ENCODE results near the gene GEMIN5.
A peak's percentile ranks its signal among the peaks of the same experiment; 100 is the strongest.

GEMIN5 gene

DNA sequence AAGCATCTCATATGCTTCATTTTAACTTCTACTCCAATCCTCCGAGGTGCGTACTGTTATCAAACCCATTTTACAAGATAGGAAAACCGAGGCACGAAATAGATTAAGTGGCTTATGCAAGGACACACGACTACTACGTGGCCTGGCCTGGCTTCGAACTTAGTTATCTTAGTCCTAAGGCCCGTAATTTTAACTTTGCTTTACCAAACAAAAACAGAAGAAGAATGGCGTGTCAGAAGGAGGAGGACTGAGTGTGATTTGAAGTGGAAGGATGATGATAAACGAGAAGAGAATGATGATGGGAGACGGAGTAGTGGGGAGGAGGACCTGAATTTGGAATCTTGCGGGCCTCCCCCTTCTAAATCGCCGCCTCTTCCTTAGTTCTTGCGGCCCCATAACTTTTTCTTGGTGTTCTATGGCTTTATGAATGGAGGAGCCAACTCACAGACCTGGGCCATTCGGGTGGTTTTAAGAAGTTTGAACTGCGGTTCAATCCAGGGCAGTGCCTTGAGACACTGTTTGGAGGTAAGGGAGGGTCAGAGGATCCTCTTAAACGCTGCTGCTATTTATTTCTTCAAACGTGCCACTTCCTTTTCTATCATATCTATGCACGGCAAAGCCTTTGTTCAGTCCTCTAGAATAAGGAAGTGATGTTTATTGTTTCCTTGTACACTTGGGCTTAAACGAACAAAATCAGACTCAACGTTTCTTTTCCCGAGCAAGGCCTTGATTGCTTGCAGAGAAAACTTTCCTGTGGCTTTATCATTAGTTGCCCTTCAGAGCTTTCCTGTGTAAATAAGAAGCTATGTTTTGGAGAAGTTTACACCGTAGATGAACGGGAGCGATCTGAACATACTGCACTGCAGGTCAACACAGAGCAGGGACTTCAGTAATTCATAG lies 78.8 kb downstream of the GEMIN5 start:
- H3K9me3 Mint-ChIP-seq, result no peaks in the 10 kb centered on the region
- peak overlapping the region; percentile 98 for H3K27ac Mint-ChIP-seq
- ATAC-seq (replicated peaks) (peak; percentile 24 to 25), DNase-seq (no peak)
- H3K36me3 Mint-ChIP-seq, result peaks cover 16 to 21% of the 10 kb centered on the region in 2 donors
- H3K4me3 Mint-ChIP-seq, result peak overlapping the region; percentile 94 to 97
- H3K27me3 Mint-ChIP-seq, result no peaks in the 10 kb centered on the region
- peaks cover 30 to 53% of the 10 kb centered on the region in 2 donors for H3K4me1 Mint-ChIP-seq

GRCh38 chr5:154858297-154858971 lies 79.6 kb downstream of the GEMIN5 start, which contains the start of gene CNOT8:
TSS of gene CNOT8 (plus strand) at chr5:154858627. CDS start at chr5:154863279, 4,652 bp downstream.
- DNase-seq (peak; percentile 98), ATAC-seq (replicated peaks) (peak; percentile 85 to 87)
- Mint-ChIP-seq H3K36me3 (peaks cover 21 to 27% of the 10 kb centered on the region in 2 donors), H3K27me3 (no peaks in the 10 kb centered on the region), H3K4me1 (peaks cover 29 to 49% of the 10 kb centered on the region in 2 donors), H3K4me3 (peak within 1 kb of the TSS; percentile 94 to 97), H3K9me3 (no peaks in the 10 kb centered on the region), H3K27ac (peak within 1 kb of the TSS; percentile 98)

GRCh38 chr5:154857530-154858296 lies 80.3 kb downstream of the GEMIN5 start:
- Mint-ChIP-seq H3K4me1 (peaks cover 23 to 42% of the 10 kb centered on the region in 2 donors), H3K36me3 (peaks cover 15 to 21% of the 10 kb centered on the region in 2 donors), H3K27ac (peak overlapping the region; percentile 98), H3K9me3 (no peaks in the 10 kb centered on the region), H3K4me3 (peak overlapping the region; percentile 94 to 97), H3K27me3 (no peaks in the 10 kb centered on the region)
- peak; percentile 81 for DNase-seq
- ATAC-seq (replicated peaks), result peak; percentile 64 to 70

DNA sequence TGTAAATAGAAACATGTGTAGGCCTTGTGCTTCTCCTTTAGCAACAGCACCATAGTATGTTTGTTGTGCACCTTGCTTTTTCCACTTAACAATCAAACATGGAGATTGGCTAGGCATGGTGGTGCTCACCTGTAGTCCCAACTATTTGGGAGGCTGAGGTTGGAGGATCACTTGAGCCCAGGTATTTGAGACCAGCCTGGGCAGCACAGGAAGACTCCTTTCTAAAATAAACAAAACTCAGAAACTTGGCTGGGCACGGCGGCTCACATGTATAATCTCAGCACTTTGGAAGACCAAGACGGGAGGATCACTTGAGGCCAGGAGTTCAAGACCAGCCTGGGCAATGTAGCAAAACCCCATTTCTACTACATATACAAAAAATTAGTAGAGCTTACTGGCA lies 86.7 kb downstream of the GEMIN5 start:
- Mint-ChIP-seq H3K4me3 (no peak overlapping the region), H3K27me3 (no peaks in the 10 kb centered on the region), H3K9me3 (no peaks in the 10 kb centered on the region), H3K4me1 (peaks cover 8 to 18% of the 10 kb centered on the region in 2 donors), H3K27ac (no peak overlapping the region), H3K36me3 (peaks cover 6 to 11% of the 10 kb centered on the region in 2 donors)
- DNase-seq, result no peak
- ATAC-seq (replicated peaks), result no peak

DNA sequence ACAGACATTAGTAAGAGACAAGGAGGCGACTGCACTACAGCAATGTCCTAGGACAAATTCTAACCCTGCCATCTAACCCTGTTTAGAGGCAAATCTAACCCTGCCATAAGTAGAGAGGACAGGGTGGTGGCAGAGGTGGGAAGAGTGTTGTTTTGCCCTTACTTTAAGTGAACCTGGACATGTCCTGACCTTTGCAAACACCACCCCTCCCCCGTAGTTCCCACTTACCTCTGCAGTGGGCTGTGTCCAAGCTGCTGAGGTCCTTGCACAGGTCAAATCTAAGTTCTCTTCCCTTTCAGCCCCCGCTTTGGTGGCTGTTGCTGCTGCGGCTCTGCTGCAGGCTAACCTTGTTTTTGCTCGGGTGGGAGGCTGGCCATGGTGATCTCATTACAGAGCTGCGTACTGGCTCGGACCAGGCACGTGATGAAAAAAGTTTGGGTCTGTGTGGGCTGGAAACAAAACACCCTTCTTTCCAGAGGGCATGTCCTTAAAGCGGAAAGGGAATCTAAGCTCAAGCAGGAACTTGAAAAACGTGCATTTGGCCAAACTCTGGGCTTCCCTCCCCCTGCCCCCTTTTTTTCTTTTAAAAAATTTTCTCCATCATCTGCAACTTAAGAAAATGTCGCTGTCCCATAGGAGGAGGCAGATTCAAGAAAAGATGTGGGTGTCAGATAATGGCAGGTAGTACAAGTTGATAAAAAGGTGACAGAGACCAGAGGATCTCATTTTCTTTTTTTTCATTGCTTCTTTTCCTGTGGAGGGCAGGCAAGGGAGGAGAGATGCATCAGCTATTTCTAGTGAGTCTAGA lies 87.6 kb downstream of the GEMIN5 start, which contains the start of gene FAXDC2:
Gene FAXDC2 (minus strand): TSS at position 349 of the 808 bp plus-strand sequence. CDS start 12,425 bp downstream, outside the sequence.
- H3K9me3 Mint-ChIP-seq, result no peaks in the 10 kb centered on the region
- peaks cover 7 to 18% of the 10 kb centered on the region in 2 donors for H3K36me3 Mint-ChIP-seq
- H3K4me1 Mint-ChIP-seq, result peaks cover 8 to 18% of the 10 kb centered on the region in 2 donors
- peak within 1 kb of the TSS; percentile 3 to 21 for H3K4me3 Mint-ChIP-seq
- DNase-seq, result no peak
- no peaks in the 10 kb centered on the region for H3K27me3 Mint-ChIP-seq
- ATAC-seq (replicated peaks), result peak; percentile 75
- peak within 1 kb of the TSS; percentile 17 for H3K27ac Mint-ChIP-seq

DNA sequence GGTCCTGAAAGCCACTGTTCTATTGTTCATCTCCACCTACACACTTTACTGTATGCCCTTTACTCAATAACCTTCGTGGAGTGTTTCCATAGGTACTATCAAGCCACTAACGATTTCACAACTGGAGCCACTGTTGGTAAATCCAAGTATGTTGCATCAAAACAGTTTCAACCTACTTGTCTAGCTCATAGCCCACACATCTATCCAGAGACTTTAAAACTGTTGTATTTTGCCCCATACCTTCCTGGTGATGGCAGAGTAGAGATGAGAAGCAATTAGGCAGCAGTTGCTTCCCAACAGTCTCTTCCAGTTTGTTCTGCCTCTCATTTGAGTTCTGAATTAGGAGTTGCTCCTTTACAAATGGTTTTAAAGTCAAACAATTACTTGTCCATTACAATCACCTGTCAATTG lies 88.2 kb downstream of the GEMIN5 start:
- ATAC-seq (replicated peaks) (peak in 1 of 2 donors; percentile 19), DNase-seq (no peak)
- peaks cover 10 to 21% of the 10 kb centered on the region in 2 donors for H3K36me3 Mint-ChIP-seq
- H3K27me3 Mint-ChIP-seq, result no peaks in the 10 kb centered on the region
- H3K27ac Mint-ChIP-seq, result peak overlapping the region; percentile 17
- peaks cover 8 to 18% of the 10 kb centered on the region in 2 donors for H3K4me1 Mint-ChIP-seq
- no peak overlapping the region for H3K4me3 Mint-ChIP-seq
- no peaks in the 10 kb centered on the region for H3K9me3 Mint-ChIP-seq

GRCh38 chr5:154849264-154849785 lies 88.7 kb downstream of the GEMIN5 start:
- peaks cover 10 to 21% of the 10 kb centered on the region in 2 donors for H3K36me3 Mint-ChIP-seq

DNA sequence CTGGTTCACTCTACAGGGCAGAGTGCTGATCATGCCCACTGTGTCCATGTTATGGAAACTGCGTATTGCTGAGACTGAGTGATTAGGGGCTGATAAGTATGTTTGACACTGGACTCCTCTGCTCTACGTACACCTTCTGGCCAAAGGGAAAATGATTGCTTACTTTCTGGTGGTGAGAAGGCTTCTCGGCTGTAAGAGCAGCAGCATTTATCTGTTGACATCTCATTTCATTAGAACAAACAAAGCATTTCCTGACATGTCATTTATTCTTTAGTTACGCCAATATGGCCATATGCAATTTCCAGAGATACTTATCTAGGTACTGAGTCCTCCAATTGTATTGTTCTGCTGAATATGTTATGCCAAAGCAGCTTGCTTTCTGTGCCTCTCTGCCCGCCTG lies 93.2 kb downstream of the GEMIN5 start:
- Mint-ChIP-seq H3K27me3 (no peaks in the 10 kb centered on the region), H3K9me3 (no peaks in the 10 kb centered on the region), H3K27ac (no peak overlapping the region), H3K36me3 (peaks cover 6 to 22% of the 10 kb centered on the region in 2 donors), H3K4me1 (peaks cover 2 to 6% of the 10 kb centered on the region in 2 donors), H3K4me3 (no peak overlapping the region)
- no peak for DNase-seq
- no peak for ATAC-seq (replicated peaks)

More at GRCh38 chr5:154849264-154849785, 88.7 kb downstream of the GEMIN5 start:
- no peaks in the 10 kb centered on the region for H3K9me3 Mint-ChIP-seq
- H3K27me3 Mint-ChIP-seq, result no peaks in the 10 kb centered on the region
- H3K4me1 Mint-ChIP-seq, result peaks cover 8 to 18% of the 10 kb centered on the region in 2 donors
- H3K4me3 Mint-ChIP-seq, result no peak overlapping the region
- DNase-seq (no peak), ATAC-seq (replicated peaks) (no peak)
- no peak overlapping the region for H3K27ac Mint-ChIP-seq

GRCh38 chr5:154842689-154843530 lies 95.1 kb downstream of the GEMIN5 start:
- Mint-ChIP-seq H3K36me3 (peaks cover 9 to 26% of the 10 kb centered on the region in 2 donors), H3K4me1 (no peaks in the 10 kb centered on the region), H3K4me3 (no peak overlapping the region), H3K9me3 (no peaks in the 10 kb centered on the region), H3K27ac (no peak overlapping the region), H3K27me3 (no peaks in the 10 kb centered on the region)
- ATAC-seq (replicated peaks) (no peak), DNase-seq (no peak)

- Mint-ChIP-seq H3K4me3 (no peak overlapping the region), H3K36me3 (peaks cover 19 to 33% of the 10 kb centered on the region in 2 donors), H3K9me3 (no peaks in the 10 kb centered on the region), H3K27me3 (no peaks in the 10 kb centered on the region), H3K4me1 (no peaks in the 10 kb centered on the region), H3K27ac (peak overlapping the region; percentile 47)
- DNase-seq (no peak), ATAC-seq (replicated peaks) (no peak)
Observed at GRCh38 chr5:154841273-154841661, 96.7 kb downstream of the GEMIN5 start.

DNA sequence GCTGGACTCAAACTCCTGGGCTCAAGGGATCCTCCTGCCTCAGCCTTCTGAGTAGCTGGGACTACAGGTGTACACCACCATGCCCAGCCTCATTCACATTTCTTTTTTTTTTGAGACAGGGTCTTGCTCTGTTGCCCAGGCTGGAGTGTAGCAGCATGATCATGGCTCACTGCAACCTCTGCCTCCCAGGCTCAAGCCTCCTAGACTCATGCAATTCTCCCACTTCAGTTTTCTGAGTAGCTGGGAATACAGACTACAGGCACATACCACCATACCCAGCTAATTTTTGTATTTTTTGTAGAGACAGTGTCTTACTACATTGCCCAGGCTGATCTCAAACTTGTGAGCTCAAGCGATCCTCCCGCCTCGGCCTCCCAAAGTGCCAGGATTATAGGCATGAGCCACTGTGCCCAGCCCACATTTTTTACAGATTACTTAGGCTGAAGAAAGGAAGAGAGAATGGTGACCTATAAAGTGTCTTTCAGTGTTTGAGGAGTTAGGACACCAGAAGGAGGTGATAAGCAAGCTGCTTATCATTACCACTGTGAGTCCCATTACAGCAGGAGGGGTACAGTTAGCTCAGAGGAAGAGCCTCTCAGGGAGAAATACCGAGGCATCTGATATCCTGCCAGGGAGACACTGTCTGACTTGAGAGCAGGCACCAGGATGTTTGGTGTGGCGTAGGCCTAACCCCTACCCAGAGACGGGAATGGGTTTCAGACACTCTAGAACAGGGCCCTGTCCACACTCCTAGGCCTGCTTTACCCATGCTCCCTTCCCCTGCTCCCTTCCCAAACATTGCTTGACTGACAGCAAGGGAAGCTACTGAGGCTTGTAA lies 97.4 kb downstream of the GEMIN5 start:
- Mint-ChIP-seq H3K36me3 (peaks cover 22 to 32% of the 10 kb centered on the region in 2 donors), H3K9me3 (no peaks in the 10 kb centered on the region), H3K27ac (peak overlapping the region; percentile 47), H3K27me3 (no peaks in the 10 kb centered on the region), H3K4me1 (no peaks in the 10 kb centered on the region), H3K4me3 (no peak overlapping the region)
- no peak for ATAC-seq (replicated peaks)
- DNase-seq, result no peak
